Transverse colon (tissue), 3 donors: Measurements from ENCODE around the gene ACAD9.

Source experiments
- POLR2A ChIP-seq: fragments of 450-650 bp; IDR thresholded peaks from one replicate; pipeline ENCODE4 v1.6.1; 2016; ENCODE audit warnings: antibody characterized with exemption, mild to moderate bottlenecking, moderate library complexity
- TF ChIP-seq, protein P1 (sequence below), 5 experiments: fragments of 200-600 bp in 3 of 5; fragments of 450-650 bp in 2 of 5; sonication (generic) in 3 of 5; IDR thresholded peaks; 1 replicate in 2 of 5; 2 replicates in 3 of 5; pipeline ENCODE4 v1.5.1; 2016 to 2017; ENCODE audit warnings: antibody characterized with exemption in 5 of 5, inconsistent platforms in 3 of 5, mild to moderate bottlenecking in 2 of 5, moderate library complexity in 1 of 5

DNA sequence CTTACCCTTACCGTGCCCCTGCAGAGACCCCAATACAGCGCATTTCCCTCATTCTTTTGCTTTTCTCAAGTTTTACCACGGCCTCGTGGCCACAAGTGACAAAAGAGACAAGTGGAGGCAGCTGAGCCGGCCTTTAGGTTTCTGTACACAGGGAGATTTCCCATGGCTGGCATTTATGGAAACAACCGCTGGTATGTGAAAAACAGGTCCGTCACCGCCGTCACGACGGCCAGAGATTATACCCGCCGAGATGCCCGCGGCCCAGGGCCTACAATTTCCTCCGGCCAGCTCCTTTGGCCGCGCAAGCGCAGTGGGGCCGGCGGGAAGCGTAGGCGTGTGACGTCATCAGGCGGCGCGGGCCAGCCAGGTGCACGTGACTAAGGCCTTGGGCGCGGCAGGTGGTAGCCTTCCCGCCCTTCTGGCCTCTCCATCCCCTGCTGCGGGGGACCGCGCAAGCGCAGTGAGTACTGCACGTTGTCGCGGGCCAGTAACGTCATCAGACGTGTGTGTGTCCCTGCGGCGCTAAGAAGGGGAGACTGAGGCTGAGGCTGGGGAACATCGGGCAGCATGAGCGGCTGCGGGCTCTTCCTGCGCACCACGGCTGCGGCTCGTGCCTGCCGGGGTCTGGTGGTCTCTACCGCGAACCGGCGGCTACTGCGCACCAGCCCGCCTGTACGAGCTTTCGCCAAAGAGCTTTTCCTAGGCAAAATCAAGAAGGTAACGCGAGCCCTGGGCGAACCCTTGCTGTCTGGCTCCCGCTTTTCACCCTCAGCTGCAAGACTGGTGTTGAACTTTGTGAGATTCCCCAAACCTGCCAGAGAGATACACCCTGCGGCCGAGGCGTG lies at the start of gene ACAD9:
- TF ChIP-seq, protein P1, sequence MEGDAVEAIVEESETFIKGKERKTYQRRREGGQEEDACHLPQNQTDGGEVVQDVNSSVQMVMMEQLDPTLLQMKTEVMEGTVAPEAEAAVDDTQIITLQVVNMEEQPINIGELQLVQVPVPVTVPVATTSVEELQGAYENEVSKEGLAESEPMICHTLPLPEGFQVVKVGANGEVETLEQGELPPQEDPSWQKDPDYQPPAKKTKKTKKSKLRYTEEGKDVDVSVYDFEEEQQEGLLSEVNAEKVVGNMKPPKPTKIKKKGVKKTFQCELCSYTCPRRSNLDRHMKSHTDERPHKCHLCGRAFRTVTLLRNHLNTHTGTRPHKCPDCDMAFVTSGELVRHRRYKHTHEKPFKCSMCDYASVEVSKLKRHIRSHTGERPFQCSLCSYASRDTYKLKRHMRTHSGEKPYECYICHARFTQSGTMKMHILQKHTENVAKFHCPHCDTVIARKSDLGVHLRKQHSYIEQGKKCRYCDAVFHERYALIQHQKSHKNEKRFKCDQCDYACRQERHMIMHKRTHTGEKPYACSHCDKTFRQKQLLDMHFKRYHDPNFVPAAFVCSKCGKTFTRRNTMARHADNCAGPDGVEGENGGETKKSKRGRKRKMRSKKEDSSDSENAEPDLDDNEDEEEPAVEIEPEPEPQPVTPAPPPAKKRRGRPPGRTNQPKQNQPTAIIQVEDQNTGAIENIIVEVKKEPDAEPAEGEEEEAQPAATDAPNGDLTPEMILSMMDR (IDR thresholded peaks at IDR 0.05), result peak in 1 of 5 experiments; percentile 43
- TF ChIP-seq POLR2A, result peak; percentile 94
